NCI-H1092 (cell line): ENCODE measurements around the gene KLF8.
"Not testable (repeated sequence)": the region's sequence is repeated elsewhere in the genome, so short reads cannot be mapped to it uniquely, and the experiment has no call there.

ENCODE experiments used
- DNase-seq: peaks from one replicate; lab custom pipeline; 2025; lab: John Stamatoyannopoulos, UW

Gene KLF8

DNA sequence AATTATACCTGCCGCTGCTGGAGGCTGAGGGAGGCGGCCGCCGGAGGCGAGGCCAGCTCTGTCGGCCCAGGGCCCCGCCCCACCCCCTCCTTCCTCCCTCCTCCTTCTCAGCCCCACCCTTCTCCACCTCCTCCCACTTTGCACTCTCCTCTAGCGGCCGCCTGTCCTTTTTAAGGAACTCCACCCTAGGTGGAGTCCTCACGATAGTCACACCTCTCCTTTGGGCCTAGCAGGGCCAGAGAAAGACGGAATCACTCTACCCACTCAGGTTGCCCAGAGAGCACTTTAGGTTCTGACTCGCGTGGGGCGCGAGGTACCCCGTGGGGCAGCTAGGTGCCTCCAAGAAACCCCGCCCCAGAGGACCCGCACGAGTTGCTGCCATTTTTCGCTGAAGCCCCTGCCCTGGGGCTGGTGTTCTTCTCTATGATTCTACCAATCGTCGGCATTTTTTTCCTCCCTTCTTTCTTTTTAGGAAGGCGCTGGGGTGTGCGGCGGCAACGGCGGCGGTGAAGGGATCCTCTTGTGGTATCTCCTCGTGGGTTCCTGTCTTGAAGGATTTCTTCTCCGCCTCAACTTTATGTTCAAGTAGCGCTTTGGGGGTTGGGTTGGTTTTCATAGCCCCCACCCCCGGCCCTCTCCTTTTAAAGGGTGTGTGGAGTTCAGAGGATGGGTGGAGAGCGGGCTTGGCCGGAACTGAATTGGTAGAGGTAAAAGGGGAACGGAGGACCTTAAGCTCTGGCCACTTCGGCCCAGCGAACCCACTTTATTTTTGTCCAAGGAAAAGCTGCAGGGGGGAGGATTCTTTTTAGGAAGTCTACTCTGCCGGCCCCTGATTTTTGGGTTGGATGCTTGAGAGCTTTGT, at the start of gene KLF8:
KLF8 (plus strand) TSS at position 136 of the 862 bp plus-strand sequence. CDS start 979 bp downstream, outside the sequence.
- no peak for DNase-seq

DNA sequence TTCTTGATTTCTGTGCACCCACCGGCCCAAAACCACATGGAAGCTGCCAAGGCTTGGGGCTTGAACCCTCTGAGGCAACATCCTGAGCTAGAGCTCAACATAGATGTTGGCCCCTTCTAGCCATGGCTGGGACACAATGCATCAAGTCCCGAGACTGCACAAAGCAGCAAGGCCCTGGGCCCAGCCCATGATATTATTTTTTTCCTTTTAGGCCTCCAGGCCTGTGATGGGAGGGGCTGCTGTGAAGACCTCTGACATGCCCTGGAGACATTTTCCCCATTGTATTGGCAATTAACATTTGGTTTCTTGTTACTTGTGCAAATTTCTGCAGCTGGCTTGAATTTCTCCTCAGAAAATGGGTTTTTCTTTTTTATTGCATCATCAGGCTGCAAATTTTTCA, 25.2 kb upstream of the KLF8 start:
- not testable (repeated sequence) for DNase-seq

DNA sequence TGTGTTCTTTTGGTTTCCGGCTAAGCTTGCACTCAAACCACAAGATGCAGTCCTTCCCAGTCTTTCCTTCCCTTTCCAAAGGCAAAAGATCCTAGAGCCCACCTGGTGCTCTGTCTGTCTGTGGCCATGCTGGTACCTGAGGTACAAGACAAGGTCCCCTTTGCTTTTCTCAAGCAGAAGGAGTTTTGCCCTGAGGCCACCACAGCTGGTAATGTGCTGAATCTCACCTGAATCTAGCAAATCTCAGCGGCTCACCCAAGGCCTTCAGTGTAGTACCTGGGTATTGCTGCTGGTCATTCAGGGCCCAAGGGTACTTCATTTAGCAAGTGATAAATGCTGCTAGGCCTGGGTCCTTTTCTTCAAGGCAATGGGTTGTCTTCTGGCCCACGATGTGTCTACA, 20.5 kb upstream of the KLF8 start:
- no peak for DNase-seq

DNA sequence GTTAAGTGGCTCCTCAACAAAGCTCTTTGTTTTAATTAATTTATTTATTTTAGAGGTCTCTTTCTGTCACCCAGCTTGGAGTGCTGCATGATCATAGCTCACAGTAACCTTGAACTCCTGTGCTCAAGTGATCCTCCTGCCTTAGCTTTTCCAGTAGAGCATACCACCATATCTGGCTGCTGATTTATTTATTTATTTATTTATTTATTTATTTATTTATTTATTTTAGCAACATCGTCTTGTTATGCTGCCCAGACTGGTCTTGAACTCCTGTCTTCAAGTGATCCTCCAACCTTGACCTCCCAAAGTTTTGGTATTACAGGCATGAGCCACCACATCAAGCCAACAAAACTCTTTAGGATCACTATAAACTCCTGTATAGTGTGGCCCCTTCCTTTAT, 15.8 kb upstream of the KLF8 start:
- DNase-seq: no peak

DNA sequence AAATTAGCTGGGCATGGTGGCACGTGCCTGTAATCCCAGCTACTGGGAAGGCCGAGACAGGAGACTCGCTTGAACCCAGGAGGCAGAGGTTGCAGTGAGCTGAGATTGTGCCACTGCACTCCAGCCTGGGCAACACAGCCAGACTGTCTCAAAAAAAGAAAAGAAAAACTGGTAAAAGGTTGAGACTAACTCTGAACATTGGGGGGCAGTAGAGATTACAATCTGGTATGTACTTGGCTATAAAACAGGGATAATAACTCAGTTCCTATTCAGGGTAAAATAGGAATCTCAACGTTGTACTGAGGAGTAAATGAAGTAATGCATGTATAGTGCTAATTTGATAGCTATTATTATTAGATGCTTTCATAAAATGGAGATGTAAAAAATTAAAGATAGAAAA, 12.5 kb upstream of the KLF8 start:
- DNase-seq: no peak

DNA sequence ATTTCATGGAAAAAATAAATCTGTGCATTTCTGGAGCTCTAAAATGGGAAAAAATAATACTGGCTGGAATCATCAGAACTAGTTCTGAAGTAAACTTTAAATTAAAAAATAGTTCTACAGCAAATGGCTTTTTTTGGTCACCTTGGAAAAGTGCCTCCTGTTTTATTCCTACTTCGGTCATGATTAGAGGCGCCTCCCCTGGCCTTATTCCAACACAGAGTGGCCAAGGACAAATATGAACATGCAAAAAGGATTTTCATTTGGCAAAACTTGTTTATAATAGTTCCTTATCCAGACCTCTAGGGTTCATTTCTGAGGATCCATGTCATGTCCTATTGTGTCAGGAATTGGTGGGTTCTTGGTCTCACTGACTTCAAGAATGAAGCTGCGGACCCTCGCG, 11.1 kb upstream of the KLF8 start:
- DNase-seq: no peak

DNA sequence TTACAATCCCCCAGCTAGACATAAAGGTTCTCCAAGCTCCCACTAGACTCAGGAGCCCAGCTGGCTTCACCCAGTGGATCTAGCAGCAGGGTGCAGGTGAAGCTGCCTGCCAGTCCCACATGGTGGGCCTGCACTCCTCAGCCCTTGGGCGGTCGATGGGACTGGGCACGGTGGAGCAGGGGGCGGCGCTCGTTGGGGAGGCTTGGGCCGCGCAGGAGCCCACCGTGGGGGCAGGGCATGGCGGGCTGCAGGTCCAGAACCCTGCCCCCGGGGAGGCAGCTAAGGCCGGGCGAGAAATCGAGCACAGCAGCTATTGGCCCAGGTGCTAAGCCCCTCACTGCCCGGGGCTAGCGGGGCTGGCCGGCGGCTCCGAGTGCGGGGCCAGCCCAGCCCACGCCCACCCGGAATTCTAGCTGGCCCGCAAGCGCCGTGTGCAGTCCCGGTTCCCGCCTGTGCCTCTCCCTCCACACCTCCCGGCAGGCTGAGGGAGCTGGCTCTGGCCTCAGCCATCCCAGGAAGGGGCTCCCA, 9.6 kb upstream of the KLF8 start:
- DNase-seq: no peak

DNA sequence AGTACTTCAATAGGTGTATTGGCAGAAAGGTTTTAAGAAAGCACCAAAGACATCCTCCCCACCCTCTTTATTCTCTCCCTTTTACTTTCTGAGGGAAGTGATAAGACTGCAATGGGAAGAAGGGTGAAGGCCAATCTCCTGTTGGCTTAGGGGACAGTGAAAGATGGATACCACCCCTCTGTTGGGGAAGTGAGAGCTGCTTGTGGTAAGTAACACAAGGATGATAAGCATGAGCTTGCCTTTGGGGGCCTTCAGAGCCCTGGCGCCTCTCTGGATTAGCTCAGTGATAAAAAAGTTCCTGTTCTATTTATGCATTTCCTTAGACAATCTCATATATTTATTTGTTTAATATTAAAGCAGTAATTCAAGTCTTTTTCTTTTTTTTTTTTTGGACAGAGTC, 5.2 kb upstream of the KLF8 start:
- no peak for DNase-seq

DNA sequence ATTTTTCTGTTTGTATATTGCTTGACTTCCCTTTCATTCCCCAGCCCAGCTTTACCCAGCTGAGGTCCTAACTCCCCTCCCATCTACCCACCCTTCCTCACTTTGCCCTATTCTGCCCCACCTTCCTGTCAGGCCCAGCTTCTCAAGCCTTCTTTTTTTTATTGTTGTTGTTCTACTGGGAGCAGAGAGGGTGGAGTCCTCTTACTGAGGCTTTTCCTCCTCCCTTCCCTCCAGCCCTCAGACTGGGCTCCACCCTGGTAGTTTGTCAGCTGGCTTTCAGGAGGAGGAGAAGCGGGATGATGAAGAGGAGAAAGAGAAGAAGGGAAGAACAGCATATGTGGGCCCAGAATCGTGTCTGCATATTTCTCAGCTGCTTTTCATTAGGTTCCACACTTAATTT, 3.2 kb upstream of the KLF8 start:
- no peak for DNase-seq

DNA sequence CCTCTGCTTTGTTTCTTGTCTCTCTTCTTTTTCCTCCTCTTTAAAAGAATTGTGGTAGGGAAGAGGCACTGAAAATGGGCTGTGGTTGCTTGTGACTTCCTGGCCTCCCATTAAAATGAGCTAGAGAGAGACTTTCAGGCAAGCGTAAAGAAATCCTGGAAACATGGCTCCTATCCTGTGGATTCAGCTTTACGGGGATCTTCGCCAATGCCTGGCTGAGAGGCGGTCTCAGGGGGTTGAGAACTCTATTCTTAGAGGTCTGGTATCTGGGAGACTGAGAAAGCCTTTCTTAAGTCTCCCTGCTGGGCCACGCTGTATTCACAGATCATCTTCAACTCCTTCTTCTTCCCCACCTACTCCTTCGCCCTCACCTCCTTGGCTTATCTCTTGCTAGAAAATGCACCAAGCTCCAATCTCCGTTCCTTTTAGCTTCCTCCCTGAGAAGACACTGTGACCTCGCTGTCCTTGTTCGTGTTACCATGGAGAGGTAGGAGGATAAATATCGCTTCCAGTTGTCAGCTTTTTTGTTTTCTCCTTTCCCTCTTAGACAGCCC, 542 bp upstream of the KLF8 start:
- DNase-seq: no peak

DNA sequence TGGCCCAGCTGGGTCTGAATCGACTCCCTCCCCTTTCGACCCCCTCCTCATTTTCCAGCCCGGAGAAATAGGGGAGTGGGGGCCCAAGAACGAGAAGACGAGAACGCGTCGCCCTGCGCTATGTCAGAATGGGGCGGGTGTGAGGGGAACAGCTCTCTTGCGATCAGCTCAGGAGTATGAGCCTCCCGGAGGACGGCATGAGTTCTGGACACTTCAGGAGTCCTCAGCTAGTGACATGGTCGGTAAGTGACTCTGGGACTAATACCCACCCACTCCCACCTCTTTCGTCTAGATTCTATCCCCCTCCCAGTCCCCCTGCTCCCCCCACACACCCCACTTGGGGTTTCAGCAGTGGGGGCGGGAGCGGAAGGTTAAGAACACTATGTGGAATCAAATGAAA, 944 bp downstream of the KLF8 start:
- DNase-seq: no peak

DNA sequence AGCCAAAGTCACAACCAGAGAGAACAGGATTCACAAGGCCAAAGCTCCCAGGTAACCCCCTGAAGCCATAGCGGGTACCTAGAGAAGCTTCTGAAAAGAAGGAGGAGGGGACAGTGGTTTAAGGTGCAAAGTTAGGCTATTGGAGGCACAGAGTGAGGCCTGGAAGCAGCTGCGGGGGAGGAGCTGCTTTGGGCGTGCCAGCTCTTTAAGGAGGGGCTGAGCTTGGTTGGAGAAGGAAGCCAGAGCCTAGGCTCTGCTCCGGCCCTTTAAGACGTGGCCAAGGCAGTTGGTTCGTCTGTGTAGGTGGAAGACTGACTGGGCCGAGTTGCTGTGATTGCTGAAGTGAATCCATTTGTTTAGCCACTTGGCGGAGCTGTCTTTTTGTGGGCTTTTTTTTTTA, 1.5 kb downstream of the KLF8 start:
- DNase-seq: no peak

DNA sequence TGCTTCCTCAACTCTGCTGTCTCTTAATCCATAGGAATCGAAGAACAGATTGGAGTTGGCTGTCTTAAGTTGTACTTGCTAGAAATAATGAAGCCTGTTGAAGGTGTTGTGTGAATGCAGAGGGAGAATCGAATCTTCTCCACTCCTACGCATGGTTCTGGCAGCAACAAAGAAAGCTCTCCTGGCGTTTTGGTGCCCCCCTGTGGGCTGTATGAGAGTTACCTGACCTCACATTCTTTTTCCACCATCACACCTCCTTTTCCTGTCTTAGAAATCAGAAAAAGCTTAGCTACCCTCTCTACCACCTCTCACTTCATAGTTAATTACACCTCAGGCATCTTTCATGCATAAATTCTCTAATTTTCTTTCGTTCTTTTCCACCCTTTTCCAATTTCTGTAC, 16.3 kb downstream of the KLF8 start:
- no peak for DNase-seq

DNA sequence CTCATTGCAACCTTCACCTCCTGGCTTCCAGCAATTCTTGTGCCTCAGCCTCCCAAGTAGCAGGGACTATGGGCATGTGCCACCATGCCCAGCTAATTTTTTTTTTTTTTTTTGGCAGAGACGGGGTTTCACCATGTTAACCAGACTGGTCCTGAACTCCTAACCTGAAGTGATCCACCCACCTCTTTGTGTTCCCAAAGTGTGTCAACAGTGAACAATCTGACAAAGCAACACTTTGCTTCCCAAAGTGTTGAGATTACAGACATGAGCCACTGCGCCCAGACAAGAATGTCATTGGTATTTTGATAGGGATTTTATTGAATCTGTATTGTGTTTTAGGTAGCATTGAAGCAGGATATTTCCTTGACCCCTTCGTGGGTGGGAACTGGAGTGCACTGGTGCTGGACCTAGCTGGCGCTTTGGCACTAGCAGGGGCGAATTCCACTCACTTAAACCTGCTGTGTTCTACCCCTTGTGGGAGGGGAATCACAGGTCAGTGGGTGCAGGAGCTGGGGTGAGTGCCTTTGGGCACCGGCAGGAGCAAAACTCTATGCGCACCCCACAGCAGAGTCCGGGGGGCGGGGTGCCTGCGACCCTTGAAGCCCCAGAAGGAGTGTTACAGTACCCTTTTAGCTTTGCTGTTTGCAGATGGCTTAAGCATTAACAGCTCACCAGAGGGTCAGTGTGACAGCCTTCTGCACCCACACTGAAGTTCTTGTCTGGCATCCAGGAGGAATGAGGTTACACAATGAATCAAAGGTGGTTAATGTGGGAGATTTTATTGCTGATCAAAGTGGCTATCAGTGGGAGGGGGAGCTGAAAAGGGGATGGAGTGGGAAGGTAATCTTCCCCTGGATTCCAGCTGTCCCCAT, 21.9 kb downstream of the KLF8 start:
- DNase-seq: no peak

DNA sequence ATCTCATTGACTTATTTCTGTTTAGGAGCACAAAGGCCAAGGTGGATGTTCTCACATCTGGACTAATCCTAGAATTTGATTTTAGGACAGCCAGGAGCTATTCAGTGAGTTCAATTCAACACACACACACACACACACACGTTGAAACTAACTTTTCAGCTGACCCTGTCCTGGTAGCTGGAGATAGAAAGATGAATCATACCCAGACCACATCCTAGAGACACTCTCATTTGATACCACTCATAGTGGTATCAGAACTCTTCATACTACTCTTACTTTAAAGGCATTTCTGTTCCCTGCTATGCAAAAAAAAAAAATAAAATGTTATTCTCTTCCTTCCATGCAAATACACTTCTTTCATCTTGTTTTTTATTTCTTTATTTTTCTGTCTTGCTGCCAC, 36.7 kb downstream of the KLF8 start:
- DNase-seq: no peak

DNA sequence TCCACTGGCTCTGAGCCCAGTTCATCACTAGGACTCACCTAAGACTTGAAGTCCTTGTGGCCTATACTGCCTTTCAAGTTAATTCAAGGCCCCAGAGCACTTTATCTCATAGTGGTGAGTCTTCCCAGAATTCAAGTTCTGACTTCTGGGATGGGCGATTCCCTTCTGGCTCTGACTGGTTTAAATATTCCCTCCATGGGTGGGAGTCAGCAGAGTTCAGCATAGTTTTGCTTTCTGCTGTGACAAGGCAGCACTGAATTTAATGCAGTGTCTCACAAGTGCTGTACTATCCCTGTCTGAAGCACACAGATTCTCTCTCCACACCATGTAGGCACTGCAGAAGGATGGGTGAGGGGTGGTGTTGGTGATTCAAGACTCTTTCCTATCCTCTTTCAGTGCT, 46.5 kb downstream of the KLF8 start:
- DNase-seq: no peak

DNA sequence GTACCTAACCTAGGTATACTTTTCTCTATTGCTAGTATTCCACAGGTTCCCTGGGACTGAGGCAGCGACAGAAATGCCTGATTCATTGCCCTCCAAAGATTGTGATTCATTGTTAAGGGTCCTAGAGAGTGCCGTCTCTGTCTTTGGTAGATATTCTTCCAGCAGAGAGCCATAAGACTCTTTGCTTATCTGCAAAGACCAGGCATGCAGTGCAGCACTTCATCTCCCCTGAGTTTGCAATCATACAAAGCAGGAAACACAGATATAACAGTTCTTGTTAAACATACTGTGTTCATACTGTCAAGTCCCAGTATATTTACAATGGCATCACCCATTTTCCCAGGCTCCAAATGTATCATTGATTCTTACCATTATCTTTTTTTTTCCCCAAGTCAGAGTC, 47.7 kb downstream of the KLF8 start:
- DNase-seq: no peak

DNA sequence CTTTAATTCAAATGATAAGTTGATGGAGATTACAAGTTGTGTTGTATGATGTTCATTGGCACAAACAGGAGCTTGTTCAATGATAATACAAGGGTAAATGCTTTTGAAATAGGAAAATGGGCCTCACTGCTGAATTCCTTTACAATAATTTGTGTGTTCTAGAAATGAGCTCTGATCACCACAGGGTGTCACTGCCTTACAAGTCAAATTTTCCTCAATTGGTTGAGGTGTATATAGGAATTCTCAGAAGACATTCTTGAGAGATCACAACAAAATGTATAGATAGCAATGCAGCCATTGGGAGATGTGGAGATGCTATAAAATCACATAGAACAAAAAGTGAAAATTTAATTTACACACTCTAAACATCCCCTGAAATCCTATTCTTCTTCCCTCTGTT, 49.6 kb downstream of the KLF8 start:
- DNase-seq: no peak

DNA sequence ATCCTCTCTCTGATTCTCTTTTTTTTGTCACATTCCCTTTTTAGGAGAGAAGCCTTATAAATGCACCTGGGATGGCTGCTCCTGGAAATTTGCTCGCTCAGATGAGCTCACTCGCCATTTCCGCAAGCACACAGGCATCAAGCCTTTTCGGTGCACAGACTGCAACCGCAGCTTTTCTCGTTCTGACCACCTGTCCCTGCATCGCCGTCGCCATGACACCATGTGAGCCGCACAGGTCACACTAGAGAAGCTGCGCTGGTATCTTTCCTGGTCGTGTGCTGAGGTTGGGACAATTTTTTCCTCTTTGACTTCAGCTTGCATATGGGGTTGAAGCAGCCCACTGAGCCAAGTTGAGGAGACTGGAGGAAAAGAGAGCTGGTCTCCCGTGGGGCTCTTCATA, 52.1 kb downstream of the KLF8 start:
- no peak for DNase-seq

DNA sequence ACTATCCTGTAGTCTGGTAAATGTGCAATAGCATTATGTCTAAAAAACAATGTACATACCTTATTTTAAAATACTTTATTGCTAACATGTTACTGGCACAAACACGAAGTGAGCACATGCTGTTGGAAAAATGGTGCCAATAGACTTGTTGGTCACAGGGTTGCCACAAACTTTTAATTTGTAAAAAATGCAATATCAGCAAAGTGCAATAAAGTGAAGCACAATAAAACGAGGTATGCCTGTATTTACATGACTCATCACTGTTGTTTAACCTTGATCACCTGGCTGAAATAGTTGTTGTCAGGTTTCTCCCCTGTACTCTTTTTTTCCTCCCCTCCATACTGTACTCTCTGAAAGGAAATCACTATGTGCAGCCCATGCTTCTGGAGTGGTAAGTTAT, 56.5 kb downstream of the KLF8 start:
- DNase-seq: no peak

DNA sequence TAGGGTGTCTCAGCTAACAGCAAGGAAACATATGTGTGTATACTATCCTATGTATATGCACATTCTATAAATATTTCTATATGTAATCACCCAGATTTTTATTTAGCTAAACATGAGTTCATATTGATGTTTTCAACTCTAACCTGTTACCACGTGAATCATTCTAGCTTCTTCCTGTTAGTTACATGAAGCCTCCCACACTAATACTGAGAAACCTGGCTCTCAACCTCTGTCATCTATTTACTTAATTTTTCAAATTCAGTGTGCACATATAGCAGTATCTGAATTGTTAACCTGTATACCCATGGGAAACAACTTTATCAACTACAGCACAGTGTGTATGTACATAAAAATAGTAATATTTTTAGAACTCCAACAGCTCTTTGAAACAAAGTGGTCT, 57.3 kb downstream of the KLF8 start:
- no peak for DNase-seq

DNA sequence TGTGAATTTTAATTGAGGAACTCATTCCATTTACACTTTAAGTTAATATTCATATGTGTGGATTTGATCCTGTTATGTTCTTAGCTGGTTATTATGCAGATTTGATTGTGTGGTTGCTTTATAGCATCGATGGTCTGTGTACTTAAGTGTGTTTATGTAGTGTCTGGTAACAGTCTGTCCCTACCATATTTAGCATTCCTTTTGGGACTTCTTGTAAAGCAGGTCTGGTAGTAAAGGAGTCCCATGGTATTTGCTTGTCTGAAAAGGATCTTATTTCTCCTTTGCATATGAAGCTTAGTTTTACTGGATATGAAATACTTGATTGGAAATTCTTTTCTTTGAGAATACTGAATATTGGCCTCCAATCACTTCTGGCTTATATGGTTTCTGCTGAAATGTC, 76.6 kb downstream of the KLF8 start:
- no peak for DNase-seq

DNA sequence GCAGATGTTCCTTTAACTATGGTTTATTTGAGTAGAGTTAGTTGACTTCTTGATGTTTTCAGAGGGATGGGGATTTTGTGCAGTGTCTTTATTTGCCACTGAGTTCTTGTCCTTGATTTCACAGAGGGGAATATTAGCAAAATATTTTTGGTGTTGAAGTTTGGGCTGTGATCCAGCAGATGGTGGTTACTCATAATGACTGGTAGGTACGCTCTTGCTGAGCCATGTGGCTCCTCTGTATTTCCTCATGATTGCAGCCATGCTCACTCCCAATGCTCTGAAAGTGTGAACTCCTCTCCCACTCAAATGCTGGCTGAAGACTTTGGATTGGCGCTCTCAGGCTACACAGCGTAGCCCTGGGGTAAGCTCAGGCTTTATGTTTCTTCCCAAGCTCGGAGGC, 77.7 kb downstream of the KLF8 start:
- no peak for DNase-seq
